ENCODE measurements around the gene FBXO4. TPM values are rescaled to one million over a fixed set of nuclear protein-coding genes. Genes with fewer than 3 reads are reported as not detected.

Gene FBXO4
- total RNA-seq, 1 experiment from 2014 or later, result 1.2 TPM

DNA sequence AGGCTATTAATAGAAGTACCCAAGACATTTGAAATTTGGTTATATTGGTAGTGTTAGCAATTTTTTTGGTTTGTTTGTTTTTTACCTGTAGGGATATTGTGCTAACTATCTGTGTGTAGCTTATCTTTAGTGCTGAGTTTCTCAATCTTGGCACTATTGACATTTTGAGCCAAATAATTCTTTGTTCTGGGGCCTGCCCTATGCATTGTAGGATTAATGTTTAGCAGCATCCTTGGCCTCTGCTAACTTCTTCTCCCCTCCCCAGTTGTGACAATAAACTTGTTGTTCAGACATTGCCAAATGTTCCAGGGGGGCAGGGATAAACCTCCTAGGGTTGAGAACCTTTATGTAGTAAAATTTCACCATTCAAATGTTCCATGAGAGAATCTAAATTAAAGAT lies 4.0 kb downstream of the FBXO4 start:
- Mint-ChIP-seq H3K36me3 (ENCODE audit: insufficient read depth in 1 of 3, low read depth in 3 of 3) (no peaks in the 10 kb centered on the region), H3K27ac (no peak overlapping the region), H3K27me3 (ENCODE audit: low read depth) (peaks cover 6% of the 10 kb centered on the region; the same call in 1 of the 2 replicates), H3K4me3 (no peak overlapping the region), H3K4me1 (peaks cover 3% of the 10 kb centered on the region in 2 experiments; a peak in 2 of 4 replicates), H3K9me3 (no peaks in the 10 kb centered on the region)
- peaks cover 7% of the 10 kb centered on the region for H3K23me2 ChIP-seq (ENCODE audit: insufficient read length, low read depth, low read length, poor library complexity, severe bottlenecking)
- H3K56ac ChIP-seq (ENCODE audit: insufficient read length, low read depth, low read length), result no peak overlapping the region
- H3K4me2 ChIP-seq (ENCODE audit: insufficient read depth, insufficient read length, low read length), result no peak overlapping the region
- H4K5ac ChIP-seq (ENCODE audit: insufficient read length, low read depth, low read length), result no peak overlapping the region
- H3K27me3 ChIP-seq (ENCODE audit: insufficient read depth, low read length), result no peaks in the 10 kb centered on the region
- H3K23ac ChIP-seq (ENCODE audit: insufficient read length, low read depth, low read length), result no peak overlapping the region
- no peak overlapping the region for H2AFZ ChIP-seq (ENCODE audit: low read length)
- no peak overlapping the region for H3K9ac ChIP-seq (ENCODE audit: extremely low read depth, insufficient read length, low read length)
- no peak for TF ChIP-seq CTCF (conservative IDR thresholded peaks at IDR 0.05)
- H2BK12ac ChIP-seq (ENCODE audit: insufficient read length, low read depth, low read length), result no peak overlapping the region
- no peaks in the 10 kb centered on the region for H3K79me2 ChIP-seq (ENCODE audit: insufficient read depth, low read length)
- no peak overlapping the region for H3K14ac ChIP-seq (ENCODE audit: insufficient read depth, low read length)
- H2AK5ac ChIP-seq (ENCODE audit: insufficient read length, low read length), result no peak overlapping the region
- no peak overlapping the region for H4K91ac ChIP-seq (ENCODE audit: insufficient read length, low read depth, low read length)
- no peaks in the 10 kb centered on the region for H3K79me1 ChIP-seq (ENCODE audit: insufficient read depth, low read depth, low read length, poor library complexity, severe bottlenecking)
- no peak overlapping the region for H3K18ac ChIP-seq (ENCODE audit: insufficient read length, low read depth, low read length)
- no peak overlapping the region for H3K4ac ChIP-seq (ENCODE audit: low read depth, low read length)
- no peak overlapping the region for H2BK120ac ChIP-seq (ENCODE audit: low read depth, low read length, poor library complexity, severe bottlenecking)
- no peak overlapping the region for H2BK15ac ChIP-seq (ENCODE audit: low read depth, low read length)
- DNase-seq, result no peak
- H4K20me1 ChIP-seq (ENCODE audit: control insufficient read depth, insufficient read depth, insufficient read length), result no peaks in the 10 kb centered on the region
- H2BK5ac ChIP-seq (ENCODE audit: insufficient read length, low read length), result no peak overlapping the region
- H3K27ac ChIP-seq (ENCODE audit: insufficient read length, low read depth, low read length), result no peak overlapping the region
- H3T11ph ChIP-seq (ENCODE audit: low read length), result no peak overlapping the region
- H2BK20ac ChIP-seq (ENCODE audit: low read depth, low read length, poor library complexity, severe bottlenecking), result no peak overlapping the region
- H3K4me1 ChIP-seq (ENCODE audit: insufficient read depth, low read length), result no peaks in the 10 kb centered on the region
- no peak overlapping the region for H4K8ac ChIP-seq (replicated peaks; ENCODE audit: insufficient read length, low read depth, low read length)
- no peaks in the 10 kb centered on the region for H3K9me3 ChIP-seq (ENCODE audit: control insufficient read depth, low read depth, low read length)

All from H9 (cell line).